K562 (cell line): ENCODE results near the gene CREB3L1. TPM values are rescaled to one million over a fixed set of nuclear protein-coding genes. Genes with fewer than 3 reads are reported as not detected.

ENCODE experiments used
- KHSRP ChIP-seq: fragments of 450-650 bp; IDR thresholded peaks from 2 replicates; pipeline ENCODE4 v1.6.1; 2017
- MED1 ChIP-seq: sonication (generic); formaldehyde crosslinking; IDR thresholded peaks from 2 replicates; pipeline ENCODE4 v1.8.1; 2023; ENCODE audit warnings: missing genetic modification reagents, borderline replicate concordance
- PML ChIP-seq: IDR thresholded peaks from 2 replicates; pipeline ENCODE4 v1.6.1; 2012; ENCODE audit warnings: low read length, inconsistent platforms
- RERE ChIP-seq: sonication (generic); formaldehyde crosslinking; IDR thresholded peaks from 2 replicates; pipeline ENCODE4 v1.8.0; 2023; ENCODE audit warnings: missing genetic modification reagents, mild to moderate bottlenecking, borderline replicate concordance
- ZNF740 ChIP-seq, 3 experiments: fragments of 200-800 bp in 1 of 3; sonication (Bioruptor generic) in 1 of 3; sonication (generic) in 1 of 3; formaldehyde crosslinking in 1 of 3; IDR thresholded peaks; 2 replicates each; pipeline versions ENCODE4 v1.6.1 to v1.8.0; 2016 to 2022; ENCODE audit warnings: mild to moderate bottlenecking in 2 of 3, missing compliant biosample characterization in 2 of 3, missing genetic modification characterization in 2 of 3, missing genetic modification reagents in 1 of 3
- polyA plus RNA-seq, 8 experiments: library from polyadenylated mRNA; depleted of rRNA in 4 of 8; stranded (reverse) in 5 of 8; unstranded in 3 of 8; fragments of >200 nt; fragmentation: Nextera tagmentation in 2 of 8; fragmentation: Illumina TruSeq in 1 of 8; extraction: Ambion mirVana in 2 of 8; extraction: Trizol in 1 of 8; gene quantifications; 2 replicates each; pipeline versions ENCODE4 v1.2.1 to v1.2.3, GENCODE V29; 2011 to 2014; ENCODE audit warnings: inconsistent platforms in 1 of 8, missing spikeins in 1 of 8
- total RNA-seq, 7 experiments: library from RNA; depleted of rRNA in 6 of 7; stranded (reverse); fragments of >200 nt in 6 of 7; fragmentation: Illumina TruSeq in 2 of 7; extraction: Trizol in 2 of 7; gene quantifications; 2 replicates each; pipeline versions ENCODE4 v1.2.1 to v1.2.3, GENCODE V29; 2011 to 2021; ENCODE audit warnings: low replicate concordance in 1 of 7

The CREB3L1 gene
- total and polyA plus RNA-seq, 9 of the 15 experiments (the other 6 are each of a cell fraction or from before 2014, with no cell fraction given), result 1.2 to 27.6 (median 3.7) TPM

- TF ChIP-seq RERE (CRISPR knock-in tag) (no peak), ZNF740 (CRISPR knock-in tag; IDR thresholded peaks at IDR 0.05) (0 out of 2 replicates have a peak, but pooled peaks have one; percentile 16), ZNF740 (tag; IDR thresholded peaks at IDR 0.05) (0 out of 4 replicates have a peak, but pooled peaks of 1 of the 2 experiments have one; percentile 18), PML (peak; percentile 74; the same call in 1 of the 2 replicates), MED1 (CRISPR knock-in tag) (no peak), KHSRP (no peak)
These were observed 34.3 kb upstream of the CREB3L1 start (continued) for GRCh38 chr11:46242952-46243795.
